Uterus (tissue), 4 donors: ENCODE results near the gene ZNF831. TPM values are rescaled to one million over a fixed set of nuclear protein-coding genes. Genes with fewer than 3 reads are reported as not detected.

Experiments
- DNase-seq, 2 donors: peaks; one replicate each; pipeline ENCODE4 v3.0.0-alpha.2; 2019 to 2020
- H3K27ac ChIP-seq, 2 donors: fragments of 200-600 bp; sonication (generic); 1 replicate in 1 of 2; 2 replicates in 1 of 2; pipeline ENCODE4 v1.5.1; 2016 to 2018
- H3K27me3 ChIP-seq, 2 donors: fragments of 200-600 bp; sonication (generic); one replicate each; pipeline ENCODE4 v1.5.1; 2018 to 2019; ENCODE audit warnings: control low read depth in 1 of 2
- H3K36me3 ChIP-seq, 2 donors: fragments of 200-600 bp; sonication (generic); one replicate each; pipeline ENCODE4 v1.5.1; 2019; ENCODE audit warnings: control low read depth in 1 of 2
- H3K4me1 ChIP-seq, 2 donors: fragments of 200-600 bp; sonication (generic); one replicate each; pipeline ENCODE4 v1.5.1; 2018 to 2019; ENCODE audit warnings: control low read depth in 1 of 2
- H3K4me3 ChIP-seq, 2 donors: fragments of 200-600 bp; sonication (generic); 1 replicate in 1 of 2; 2 replicates in 1 of 2; pipeline ENCODE4 v1.5.1; 2018 to 2019; ENCODE audit warnings: mild to moderate bottlenecking in 1 of 2
- H3K9me3 ChIP-seq, 2 donors: fragments of 200-600 bp; sonication (generic); one replicate each; pipeline ENCODE4 v1.5.1; 2019; ENCODE audit warnings: control low read depth in 1 of 2
- CTCF ChIP-seq, 4 experiments: fragments of 200-600 bp in 2 of 4; fragments of 450-650 bp in 2 of 4; sonication (generic) in 2 of 4; IDR thresholded peaks; one replicate each; pipeline ENCODE4 v1.5.1; 2016 to 2019; ENCODE audit warnings: antibody characterized with exemption in 4 of 4, mild to moderate bottlenecking in 2 of 4, moderate library complexity in 1 of 4
- POLR2A ChIP-seq, 2 donors: fragments of 450-650 bp; IDR thresholded peaks; one replicate each; pipeline ENCODE4 v1.6.1; 2016; ENCODE audit warnings: antibody characterized with exemption in 2 of 2, mild to moderate bottlenecking in 1 of 2, moderate library complexity in 1 of 2
- intact Hi-C: fragments of 100-400 bp; cut with DNase I; formaldehyde crosslinking; loops from one replicate; pipeline ENCODE4 v1.15.1; 2023; ENCODE audit warnings: low total_unique reads
- total RNA-seq, 4 donors: library from RNA; depleted of rRNA in 3 of 4; stranded (reverse); fragments of >200 nt in 3 of 4; gene quantifications; one replicate each; pipeline versions ENCODE4 v1.1.0 to v1.2.4, GENCODE V29; 2014 to 2023
- donor health status: DM: yes; HTN: yes; CAD: no.

Gene ZNF831
- total RNA-seq, 4 donors from 2014 or later = 0.21 to 3.1 (median 0.43) TPM

GRCh38 chr20:59157531-59157930, 6.1 kb upstream of the ZNF831 start:
- Histone ChIP-seq H3K36me3 (no peaks in the 10 kb centered on the region), H3K9me3 (no peaks in the 10 kb centered on the region), H3K27me3 (no peaks in the 10 kb centered on the region), H3K27ac (no peak overlapping the region), H3K4me3 (no peak overlapping the region), H3K4me1 (no peaks in the 10 kb centered on the region)
- intact Hi-C loops = no loop called here
- DNase-seq = no peak
- no peak for TF ChIP-seq CTCF (IDR thresholded peaks at IDR 0.05)
- TF ChIP-seq POLR2A (IDR thresholded peaks at IDR 0.05) = no peak

GRCh38 chr20:59157961-59158541, 5.6 kb upstream of the ZNF831 start:
- TF ChIP-seq POLR2A (IDR thresholded peaks at IDR 0.05) = no peak
- TF ChIP-seq CTCF (IDR thresholded peaks at IDR 0.05) = no peak
- H3K27ac ChIP-seq = no peak overlapping the region
- no peak overlapping the region for H3K4me3 ChIP-seq
- intact Hi-C loops = no loop called here
- H3K36me3 ChIP-seq = no peaks in the 10 kb centered on the region
- no peaks in the 10 kb centered on the region for H3K4me1 ChIP-seq
- H3K9me3 ChIP-seq = no peaks in the 10 kb centered on the region
- no peak for DNase-seq
- no peaks in the 10 kb centered on the region for H3K27me3 ChIP-seq

- Histone ChIP-seq H3K27me3 (no peaks in the 10 kb centered on the region), H3K9me3 (no peaks in the 10 kb centered on the region), H3K4me1 (no peaks in the 10 kb centered on the region), H3K36me3 (no peaks in the 10 kb centered on the region), H3K4me3 (no peak overlapping the region), H3K27ac (no peak overlapping the region)
- intact Hi-C loops = no loop called here
- DNase-seq = no peak
- no peak for TF ChIP-seq POLR2A (IDR thresholded peaks at IDR 0.05)
These were observed 4.9 kb upstream of the ZNF831 start for GRCh38 chr20:59158673-59159072.

- Histone ChIP-seq H3K36me3 (no peaks in the 10 kb centered on the region), H3K9me3 (no peaks in the 10 kb centered on the region), H3K4me1 (no peaks in the 10 kb centered on the region), H3K27ac (no peak overlapping the region), H3K27me3 (no peaks in the 10 kb centered on the region), H3K4me3 (no peak overlapping the region)
- DNase-seq = no peak
- intact Hi-C loops = no loop called here
- no peak for TF ChIP-seq CTCF (IDR thresholded peaks at IDR 0.05)
- TF ChIP-seq POLR2A (IDR thresholded peaks at IDR 0.05) = no peak
These were observed 4.5 kb upstream of the ZNF831 start for GRCh38 chr20:59159091-59159490.

- H3K4me1 ChIP-seq = no peaks in the 10 kb centered on the region
- no peak overlapping the region for H3K27ac ChIP-seq
- no peaks in the 10 kb centered on the region for H3K36me3 ChIP-seq
- TF ChIP-seq CTCF (IDR thresholded peaks at IDR 0.05) = no peak
- TF ChIP-seq POLR2A (IDR thresholded peaks at IDR 0.05) = no peak
- no peak for DNase-seq
- intact Hi-C loops = no loop called here
- no peaks in the 10 kb centered on the region for H3K9me3 ChIP-seq
- no peak overlapping the region for H3K4me3 ChIP-seq
- no peaks in the 10 kb centered on the region for H3K27me3 ChIP-seq
These were observed 3.9 kb upstream of the ZNF831 start for GRCh38 chr20:59159493-59160376.
